Activated T-helper 2 cell treated with anti-CD3 and anti-CD28 coated beads, Interferon-gamma antibody, Interleukin-2, Interleukin-4, amounts not matched to agents 10 μg/mL and 5 μg/mL and 100 μg/mL, durations not matched to agents 14 hours and 24 hours and 36 hours (primary cell): ENCODE data around the gene NKX6-1. TPM values are rescaled to one million over a fixed set of nuclear protein-coding genes. Genes with fewer than 3 reads are reported as not detected.
A peak's percentile ranks its signal among the peaks of the same experiment; 100 is the strongest.

Source experiments
- DNase-seq: peaks from one replicate; pipeline ENCODE4 v3.0.0; 2021; ENCODE audit warnings: low spot score
- H3K27ac Mint-ChIP-seq: one replicate; pipeline ENCODE4 v1.8.0; 2021; ENCODE audit warnings: mixed read lengths
- H3K27me3 Mint-ChIP-seq: one replicate; pipeline ENCODE4 v1.8.0; 2021; ENCODE audit warnings: low read depth, mixed read lengths
- H3K36me3 Mint-ChIP-seq: one replicate; pipeline ENCODE4 v1.8.0; 2021; ENCODE audit warnings: low read depth, mixed read lengths
- H3K4me1 Mint-ChIP-seq: one replicate; pipeline ENCODE4 v1.8.0; 2021; ENCODE audit warnings: low read depth, mixed read lengths
- H3K4me3 Mint-ChIP-seq: one replicate; pipeline ENCODE4 v1.8.0; 2021; ENCODE audit warnings: low read depth, mild to moderate bottlenecking, moderate library complexity, mixed read lengths
- H3K9me3 Mint-ChIP-seq: one replicate; pipeline ENCODE4 v1.8.0; 2021; ENCODE audit warnings: mixed read lengths
- intact Hi-C: fragments of 100-400 bp; cut with micrococcal nuclease; formaldehyde crosslinking; loops from one replicate; pipeline ENCODE4 v1.15.1; 2023
- total RNA-seq: library from RNA; stranded (reverse); gene quantifications from 2 replicates; pipeline ENCODE4 v1.2.3, GENCODE V29; 2022

NKX6-1 gene
- total RNA-seq, result not detected in 2 replicates

GRCh38 chr4:84498935-84499623, at the start of gene NKX6-1:
Gene NKX6-1, minus strand, starts transcription at chr4:84499292. Its CDS starts 1,064 bp downstream, at chr4:84498228.
- intact Hi-C loops, result loop anchor here (5.0 kb wide), 1 partner anchor 468 kb away; the partner anchor contains the start of gene WDFY3
- H3K27ac Mint-ChIP-seq, result peak within 1 kb of the TSS; percentile 63
- peaks cover 85% of the 10 kb centered on the region for H3K27me3 Mint-ChIP-seq
- H3K9me3 Mint-ChIP-seq, result peaks cover 7% of the 10 kb centered on the region
- peaks cover 3% of the 10 kb centered on the region for H3K36me3 Mint-ChIP-seq
- H3K4me3 Mint-ChIP-seq, result peak within 1 kb of the TSS; percentile 69
- peaks cover 6% of the 10 kb centered on the region for H3K4me1 Mint-ChIP-seq
- DNase-seq, result no peak

GRCh38 chr4:84547211-84547610, 48.1 kb upstream of the NKX6-1 start:
- Mint-ChIP-seq H3K36me3 (no peaks in the 10 kb centered on the region), H3K27ac (no peak overlapping the region), H3K9me3 (no peaks in the 10 kb centered on the region), H3K4me3 (no peak overlapping the region), H3K4me1 (no peaks in the 10 kb centered on the region), H3K27me3 (no peaks in the 10 kb centered on the region)
- intact Hi-C loops, result no loop called here
- DNase-seq, result no peak

DNA sequence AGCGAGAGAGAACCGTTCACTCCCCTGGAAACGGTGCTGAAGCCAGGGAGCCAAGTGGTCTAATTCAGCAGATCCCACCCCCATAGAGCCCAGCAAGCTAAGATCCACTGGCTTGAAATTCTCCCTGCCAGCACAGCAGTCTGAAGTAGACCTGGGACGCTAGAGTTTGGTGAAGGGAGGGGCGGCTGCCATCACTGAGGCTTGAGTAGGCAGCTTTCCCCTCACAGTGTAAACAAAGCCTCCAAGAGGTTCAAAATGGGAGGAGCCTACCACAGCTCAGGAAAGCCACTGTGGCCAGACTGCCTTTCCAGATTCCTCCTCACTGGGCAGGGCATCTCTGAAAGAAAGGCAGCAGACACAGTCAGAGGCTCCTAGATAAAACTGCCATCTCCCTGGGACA, 46.0 kb upstream of the NKX6-1 start:
- Mint-ChIP-seq H3K4me3 (no peak overlapping the region), H3K4me1 (no peaks in the 10 kb centered on the region), H3K27ac (no peak overlapping the region), H3K36me3 (no peaks in the 10 kb centered on the region), H3K27me3 (no peaks in the 10 kb centered on the region), H3K9me3 (no peaks in the 10 kb centered on the region)
- DNase-seq, result no peak
- intact Hi-C loops, result no loop called here

GRCh38 chr4:84535901-84536300, 36.8 kb upstream of the NKX6-1 start:
- no peak for DNase-seq
- H3K36me3 Mint-ChIP-seq, result no peaks in the 10 kb centered on the region
- H3K27ac Mint-ChIP-seq, result no peak overlapping the region
- intact Hi-C loops, result no loop called here
- no peak overlapping the region for H3K4me3 Mint-ChIP-seq
- H3K9me3 Mint-ChIP-seq, result no peaks in the 10 kb centered on the region
- peaks cover 3% of the 10 kb centered on the region for H3K27me3 Mint-ChIP-seq
- H3K4me1 Mint-ChIP-seq, result no peaks in the 10 kb centered on the region

DNA sequence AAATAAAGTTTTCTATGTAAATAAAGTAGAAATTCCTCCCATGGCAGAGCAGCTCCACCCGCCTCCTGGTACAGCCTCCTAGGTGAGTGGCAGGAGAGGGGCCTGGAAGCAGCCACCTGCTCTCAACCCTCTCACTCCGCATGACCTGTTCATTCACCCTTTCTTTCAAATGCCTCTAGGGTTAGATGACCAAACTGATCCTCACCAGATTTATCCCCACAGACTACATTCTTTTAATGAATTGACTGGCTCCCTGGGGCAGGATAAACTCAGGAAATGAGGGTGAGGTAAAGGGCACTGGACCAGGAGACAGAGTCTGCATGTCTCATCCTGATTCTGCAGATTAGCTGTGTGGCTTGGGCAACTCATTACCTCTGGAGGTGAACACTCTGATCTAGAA, 32.6 kb upstream of the NKX6-1 start:
- Mint-ChIP-seq H3K4me3 (no peak overlapping the region), H3K27me3 (peaks cover 3% of the 10 kb centered on the region), H3K27ac (no peak overlapping the region), H3K9me3 (no peaks in the 10 kb centered on the region), H3K36me3 (no peaks in the 10 kb centered on the region), H3K4me1 (no peaks in the 10 kb centered on the region)
- no peak for DNase-seq
- intact Hi-C loops, result no loop called here

DNA sequence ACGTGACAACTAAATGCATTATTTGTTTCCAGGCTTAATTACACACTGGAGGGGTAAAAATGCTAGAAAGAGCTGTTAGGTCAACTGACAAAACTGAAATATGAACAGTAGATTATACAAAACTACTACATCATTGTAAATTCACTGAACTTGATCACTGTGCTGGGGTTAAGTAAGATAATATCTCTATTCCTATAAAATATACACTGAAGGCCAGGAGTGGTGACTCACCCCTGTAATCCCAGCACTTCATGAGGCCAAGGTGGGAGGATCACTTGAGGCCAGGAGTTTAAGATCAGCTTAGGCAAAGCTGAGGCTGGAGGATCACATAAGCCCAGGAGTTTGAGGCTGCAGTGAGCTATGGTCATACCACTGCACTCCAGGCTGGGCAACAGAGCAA, 31.8 kb upstream of the NKX6-1 start:
- Mint-ChIP-seq H3K27me3 (peaks cover 5% of the 10 kb centered on the region), H3K36me3 (no peaks in the 10 kb centered on the region), H3K4me3 (no peak overlapping the region), H3K4me1 (no peaks in the 10 kb centered on the region), H3K27ac (no peak overlapping the region), H3K9me3 (no peaks in the 10 kb centered on the region)
- intact Hi-C loops, result no loop called here
- no peak for DNase-seq

- Mint-ChIP-seq H3K4me1 (no peaks in the 10 kb centered on the region), H3K27ac (no peak overlapping the region)
- intact Hi-C loops, result no loop called here
These were observed 31.4 kb upstream of the NKX6-1 start for GRCh38 chr4:84530454-84530853.

DNA sequence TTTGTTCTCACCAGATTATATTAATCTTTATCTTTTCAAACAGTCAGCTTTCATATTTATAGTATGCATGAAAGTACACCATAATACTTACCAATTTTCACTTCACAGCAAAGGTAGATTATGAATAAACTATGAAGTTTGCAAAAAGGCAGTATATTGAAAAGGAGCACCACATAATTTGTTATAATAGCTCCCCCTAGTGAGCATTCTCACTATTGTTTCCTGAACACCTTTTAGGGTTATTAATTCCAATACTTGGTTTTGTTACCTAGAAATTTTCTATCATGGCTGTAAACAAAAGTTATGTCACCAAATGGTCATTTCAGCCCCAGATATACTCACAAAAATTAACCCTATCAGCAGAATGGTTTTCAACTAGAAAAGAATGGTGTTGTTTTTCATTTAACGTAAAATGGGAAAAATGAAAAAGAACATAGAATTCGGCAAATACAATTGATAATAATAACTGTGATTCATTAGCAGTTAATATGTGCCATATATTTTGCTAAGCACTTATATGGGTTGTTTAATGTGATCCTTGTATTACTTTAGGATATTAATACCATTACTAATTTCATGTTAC, 30.2 kb upstream of the NKX6-1 start:
- Mint-ChIP-seq H3K36me3 (no peaks in the 10 kb centered on the region), H3K4me3 (no peak overlapping the region), H3K27me3 (peaks cover 5% of the 10 kb centered on the region), H3K4me1 (no peaks in the 10 kb centered on the region), H3K27ac (no peak overlapping the region), H3K9me3 (no peaks in the 10 kb centered on the region)
- no peak for DNase-seq
- intact Hi-C loops, result no loop called here

More at GRCh38 chr4:84530454-84530853, 31.4 kb upstream of the NKX6-1 start:
- no peak for DNase-seq
- Mint-ChIP-seq H3K9me3 (no peaks in the 10 kb centered on the region), H3K4me3 (no peak overlapping the region), H3K36me3 (no peaks in the 10 kb centered on the region), H3K27me3 (peaks cover 5% of the 10 kb centered on the region)

DNA sequence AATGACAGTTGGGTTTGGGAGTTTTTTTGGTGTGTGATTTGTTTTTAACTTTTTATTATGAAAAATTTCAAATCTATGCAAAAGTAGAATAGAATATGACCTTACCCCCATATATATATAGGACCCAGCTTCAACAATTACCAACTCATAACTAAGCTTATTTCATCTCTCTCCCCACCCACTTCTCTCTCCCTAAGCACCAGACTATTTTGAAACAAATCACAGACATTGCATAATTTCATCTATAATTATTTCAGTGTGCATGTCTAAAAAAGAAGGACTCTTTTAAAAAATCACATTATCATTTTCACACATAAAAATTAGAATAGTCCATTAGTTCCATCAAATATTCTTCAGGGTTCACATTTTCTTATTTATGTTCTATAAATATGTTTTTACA, 28.3 kb upstream of the NKX6-1 start:
- Mint-ChIP-seq H3K27me3 (peaks cover 4% of the 10 kb centered on the region), H3K4me3 (no peak overlapping the region), H3K9me3 (no peaks in the 10 kb centered on the region), H3K4me1 (no peaks in the 10 kb centered on the region), H3K36me3 (no peaks in the 10 kb centered on the region), H3K27ac (no peak overlapping the region)
- DNase-seq, result no peak
- intact Hi-C loops, result no loop called here

DNA sequence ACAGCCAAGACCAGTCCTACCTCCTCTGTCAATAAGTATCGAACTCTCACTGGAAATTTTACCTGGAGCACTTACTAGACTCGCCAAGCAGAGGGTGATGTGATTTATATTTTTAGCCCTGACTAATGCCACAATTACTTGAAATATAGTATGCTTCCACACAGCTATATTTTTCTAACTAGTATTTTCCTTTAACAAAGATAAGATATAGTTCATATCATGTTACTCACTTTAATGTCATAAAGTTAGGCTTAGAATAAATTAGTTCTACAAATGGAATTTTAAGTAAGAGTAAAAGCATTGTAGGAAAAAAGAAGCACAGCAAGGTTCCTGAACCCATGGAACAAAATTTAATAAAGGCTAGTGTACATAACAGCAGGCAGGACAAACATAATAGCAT, 16.0 kb upstream of the NKX6-1 start:
- no peak for DNase-seq
- H3K4me1 Mint-ChIP-seq, result no peaks in the 10 kb centered on the region
- no peaks in the 10 kb centered on the region for H3K36me3 Mint-ChIP-seq
- no peak overlapping the region for H3K27ac Mint-ChIP-seq
- intact Hi-C loops, result no loop called here
- H3K4me3 Mint-ChIP-seq, result no peak overlapping the region
- H3K9me3 Mint-ChIP-seq, result no peaks in the 10 kb centered on the region
- H3K27me3 Mint-ChIP-seq, result peaks cover 8% of the 10 kb centered on the region

- H3K27ac Mint-ChIP-seq, result no peak overlapping the region
- intact Hi-C loops, result no loop called here
- H3K9me3 Mint-ChIP-seq, result no peaks in the 10 kb centered on the region
These were observed 13.2 kb upstream of the NKX6-1 start for GRCh38 chr4:84512277-84512676.

DNA sequence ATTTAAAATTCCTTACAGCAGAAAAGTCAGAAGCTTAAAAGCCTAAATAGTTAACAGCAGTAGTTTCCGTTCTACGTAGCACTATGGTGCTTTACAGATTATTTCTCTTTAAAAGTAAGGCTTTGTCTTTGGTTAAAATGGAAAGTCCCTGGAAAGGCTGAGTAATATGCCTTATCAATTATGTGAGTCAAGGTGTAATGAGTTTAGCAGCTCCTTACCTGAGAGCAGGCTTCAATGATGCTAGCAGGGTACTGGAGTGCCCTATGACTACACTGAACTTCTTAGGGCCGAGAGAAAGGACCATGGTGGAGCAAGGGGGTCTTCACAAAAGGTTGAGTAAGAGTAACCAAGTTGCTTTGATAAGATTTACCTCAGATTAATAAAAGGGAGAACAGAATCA, 12.6 kb upstream of the NKX6-1 start:
- Mint-ChIP-seq H3K9me3 (no peaks in the 10 kb centered on the region), H3K27ac (no peak overlapping the region), H3K4me3 (no peak overlapping the region), H3K27me3 (peaks cover 16% of the 10 kb centered on the region), H3K4me1 (no peaks in the 10 kb centered on the region), H3K36me3 (no peaks in the 10 kb centered on the region)
- intact Hi-C loops, result no loop called here
- no peak for DNase-seq

More at GRCh38 chr4:84512277-84512676, 13.2 kb upstream of the NKX6-1 start:
- peaks cover 16% of the 10 kb centered on the region for H3K27me3 Mint-ChIP-seq
- H3K4me1 Mint-ChIP-seq, result no peaks in the 10 kb centered on the region
- H3K4me3 Mint-ChIP-seq, result no peak overlapping the region
- H3K36me3 Mint-ChIP-seq, result no peaks in the 10 kb centered on the region
- no peak for DNase-seq

DNA sequence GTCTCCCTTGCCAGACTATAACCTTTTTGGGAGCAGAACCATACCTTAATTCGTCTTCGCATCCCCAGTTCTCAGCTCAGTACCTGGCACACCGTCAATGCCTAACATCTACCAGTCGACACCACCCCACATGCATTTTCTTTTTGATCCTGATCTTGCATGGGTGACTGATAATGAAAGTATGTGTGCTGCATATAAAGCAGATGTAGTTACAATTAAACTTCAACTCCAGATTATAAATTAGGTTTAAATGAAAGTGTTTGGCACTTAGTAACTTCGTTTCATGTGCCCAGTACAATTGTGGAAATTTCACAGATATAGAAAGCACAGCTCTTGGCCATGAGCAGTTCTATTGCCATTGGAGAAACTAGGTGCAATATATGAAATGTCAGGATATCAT, 8.8 kb upstream of the NKX6-1 start:
- Mint-ChIP-seq H3K36me3 (no peaks in the 10 kb centered on the region), H3K9me3 (no peaks in the 10 kb centered on the region), H3K4me3 (no peak overlapping the region), H3K27ac (no peak overlapping the region), H3K4me1 (no peaks in the 10 kb centered on the region), H3K27me3 (peaks cover 35% of the 10 kb centered on the region)
- DNase-seq, result no peak
- intact Hi-C loops, result no loop called here
